ENCODE measurements around the gene KCTD16.

KCTD16 gene

GRCh38 chr5:144128844-144129243, 41.8 kb upstream of the KCTD16 start:
- in situ Hi-C loops (cut with MboI; ENCODE audit: low pct_unique_long_range_greater_than_20kb, low sequenced_read_pairs, unreplicated experiment): no loop called here
- no peak for TF ChIP-seq CTCF (IDR thresholded peaks at IDR 0.05; ENCODE audit: extremely low read depth, insufficient read depth, missing control alignments)
- no peak for DNase-seq (ENCODE audit: low spot score)

- in situ Hi-C loops (cut with MboI; ENCODE audit: low pct_unique_long_range_greater_than_20kb, low sequenced_read_pairs, unreplicated experiment): no loop called here
- DNase-seq (ENCODE audit: low spot score): no peak
- no peak for TF ChIP-seq CTCF (IDR thresholded peaks at IDR 0.05; ENCODE audit: extremely low read depth, insufficient read depth, missing control alignments)
These were observed 40.4 kb upstream of the KCTD16 start for GRCh38 chr5:144130306-144130705.

GRCh38 chr5:144131261-144131660, 39.4 kb upstream of the KCTD16 start:
- in situ Hi-C loops (cut with MboI; ENCODE audit: low pct_unique_long_range_greater_than_20kb, low sequenced_read_pairs, unreplicated experiment): no loop called here
- no peak for TF ChIP-seq CTCF (IDR thresholded peaks at IDR 0.05; ENCODE audit: extremely low read depth, insufficient read depth, missing control alignments)
- no peak for DNase-seq (ENCODE audit: low spot score)

GRCh38 chr5:144133050-144133633, 37.5 kb upstream of the KCTD16 start:
- DNase-seq (ENCODE audit: low spot score): no peak
- TF ChIP-seq CTCF (IDR thresholded peaks at IDR 0.05; ENCODE audit: extremely low read depth, insufficient read depth, missing control alignments): no peak
- in situ Hi-C loops (cut with MboI; ENCODE audit: low pct_unique_long_range_greater_than_20kb, low sequenced_read_pairs, unreplicated experiment): no loop called here

GRCh38 chr5:144134194-144134826, 36.4 kb upstream of the KCTD16 start:
- no peak for DNase-seq (ENCODE audit: low spot score)
- no peak for TF ChIP-seq CTCF (IDR thresholded peaks at IDR 0.05; ENCODE audit: extremely low read depth, insufficient read depth, missing control alignments)
- in situ Hi-C loops (cut with MboI; ENCODE audit: low pct_unique_long_range_greater_than_20kb, low sequenced_read_pairs, unreplicated experiment): no loop called here

GRCh38 chr5:144135113-144135762, 35.4 kb upstream of the KCTD16 start:
- TF ChIP-seq CTCF (IDR thresholded peaks at IDR 0.05; ENCODE audit: extremely low read depth, insufficient read depth, missing control alignments): no peak
- no peak for DNase-seq (ENCODE audit: low spot score)
- in situ Hi-C loops (cut with MboI; ENCODE audit: low pct_unique_long_range_greater_than_20kb, low sequenced_read_pairs, unreplicated experiment): no loop called here
